ENCODE results near the gene HLA-DPA1. TPM values are rescaled to one million over a fixed set of nuclear protein-coding genes. Genes with fewer than 3 reads are reported as not detected.
"Not testable (repeated sequence)": the region's sequence is repeated elsewhere in the genome, so short reads cannot be mapped to it uniquely, and the experiment has no call there.

Gene HLA-DPA1
- total RNA-seq, 1 donor from 2014 or later: 2.8 TPM

- no peaks in the 10 kb centered on the region for H3F3A ChIP-seq (ENCODE audit: low read depth)
- H3K9me3 ChIP-seq (ENCODE audit: low read depth): no peaks in the 10 kb centered on the region
- no peak overlapping the region for H3K4me3 ChIP-seq
- no peaks in the 10 kb centered on the region for H3K36me3 ChIP-seq
- peaks cover 34% of the 10 kb centered on the region for H3K27me3 ChIP-seq
- no peak overlapping the region for H3K9ac ChIP-seq
- no peak overlapping the region for H2AFZ ChIP-seq (replicated peaks)
- H3K4me2 ChIP-seq: no peak overlapping the region
- H3K9me3 Mint-ChIP-seq: peaks cover 24% of the 10 kb centered on the region
- H3K79me2 ChIP-seq (ENCODE audit: low read depth): no peaks in the 10 kb centered on the region
- no peak for DNase-seq (ENCODE audit: low spot score)
- no peak overlapping the region for H3K27ac ChIP-seq
- no peaks in the 10 kb centered on the region for H3K4me1 ChIP-seq
- H3K27ac Mint-ChIP-seq: no peak overlapping the region
- TF ChIP-seq EZH2 (IDR thresholded peaks at IDR 0.05) (no peak), CTCF (IDR thresholded peaks at IDR 0.05) (no peak), EZH2phosphoT487 (IDR thresholded peaks at IDR 0.05) (no peak)
- no peak overlapping the region for H3K4me3 Mint-ChIP-seq
- no peaks in the 10 kb centered on the region for H3K36me3 Mint-ChIP-seq
- no peaks in the 10 kb centered on the region for H4K20me1 ChIP-seq (ENCODE audit: low read depth)
- peaks cover 19% of the 10 kb centered on the region for H3K27me3 Mint-ChIP-seq (ENCODE audit: insufficient read depth, low read depth)
- H3K4me1 Mint-ChIP-seq: no peaks in the 10 kb centered on the region
Observed at GRCh38 chr6:33105386-33105785, 31.9 kb upstream of the HLA-DPA1 start.

- Histone ChIP-seq H3K9ac (no peak overlapping the region), H2AFZ (replicated peaks) (no peak overlapping the region), H3K4me3 (no peak overlapping the region), H3K27ac (no peak overlapping the region), H4K20me1 (ENCODE audit: low read depth) (no peaks in the 10 kb centered on the region), H3K9me3 (ENCODE audit: low read depth) (no peaks in the 10 kb centered on the region), H3K79me2 (ENCODE audit: low read depth) (no peaks in the 10 kb centered on the region), H3K4me1 (no peaks in the 10 kb centered on the region), H3K4me2 (no peak overlapping the region), H3K27me3 (peaks cover 29% of the 10 kb centered on the region), H3K36me3 (no peaks in the 10 kb centered on the region), H3F3A (ENCODE audit: low read depth) (no peaks in the 10 kb centered on the region)
- H3K9me3 Mint-ChIP-seq: peaks cover 29% of the 10 kb centered on the region
- TF ChIP-seq CTCF (IDR thresholded peaks at IDR 0.05) (no peak), EZH2phosphoT487 (IDR thresholded peaks at IDR 0.05) (no peak), EZH2 (IDR thresholded peaks at IDR 0.05) (no peak)
- no peak overlapping the region for H3K27ac Mint-ChIP-seq
- H3K27me3 Mint-ChIP-seq (ENCODE audit: insufficient read depth, low read depth): peaks cover 19% of the 10 kb centered on the region
- no peaks in the 10 kb centered on the region for H3K36me3 Mint-ChIP-seq
- DNase-seq (ENCODE audit: low spot score): no peak
- no peaks in the 10 kb centered on the region for H3K4me1 Mint-ChIP-seq
- H3K4me3 Mint-ChIP-seq: no peak overlapping the region
Observed at GRCh38 chr6:33104887-33105286, 31.4 kb upstream of the HLA-DPA1 start.

- Mint-ChIP-seq H3K9me3 (peaks cover 38% of the 10 kb centered on the region), H3K36me3 (no peaks in the 10 kb centered on the region), H3K4me3 (no peak overlapping the region), H3K4me1 (no peaks in the 10 kb centered on the region), H3K27ac (no peak overlapping the region), H3K27me3 (ENCODE audit: insufficient read depth, low read depth) (peaks cover 16% of the 10 kb centered on the region)
- Histone ChIP-seq H3K79me2 (ENCODE audit: low read depth) (no peaks in the 10 kb centered on the region), H3K27me3 (peaks cover 18% of the 10 kb centered on the region), H4K20me1 (ENCODE audit: low read depth) (no peaks in the 10 kb centered on the region), H3K9ac (no peak overlapping the region), H3K4me1 (no peaks in the 10 kb centered on the region), H3F3A (ENCODE audit: low read depth) (no peaks in the 10 kb centered on the region), H3K36me3 (no peaks in the 10 kb centered on the region), H3K9me3 (ENCODE audit: low read depth) (no peaks in the 10 kb centered on the region), H3K4me2 (no peak overlapping the region), H3K4me3 (no peak overlapping the region), H2AFZ (replicated peaks) (no peak overlapping the region), H3K27ac (no peak overlapping the region)
- no peak for DNase-seq (ENCODE audit: low spot score)
- TF ChIP-seq EZH2 (IDR thresholded peaks at IDR 0.05) (no peak), EZH2phosphoT487 (IDR thresholded peaks at IDR 0.05) (no peak), CTCF (IDR thresholded peaks at IDR 0.05) (no peak)
Observed at GRCh38 chr6:33103776-33104175, 30.3 kb upstream of the HLA-DPA1 start.

- H3K4me3 Mint-ChIP-seq; H3K36me3 Mint-ChIP-seq; H3K4me1 Mint-ChIP-seq; H3K4me1 ChIP-seq; H3K4me2 ChIP-seq; H3K27ac Mint-ChIP-seq; H3K4me3 ChIP-seq; H2AFZ ChIP-seq (replicated peaks); H3K9me3 ChIP-seq (ENCODE audit: low read depth); H3K79me2 ChIP-seq (ENCODE audit: low read depth); DNase-seq (ENCODE audit: low spot score); H3K27me3 ChIP-seq; H3K27ac ChIP-seq; H4K20me1 ChIP-seq (ENCODE audit: low read depth); H3F3A ChIP-seq (ENCODE audit: low read depth); H3K9ac ChIP-seq; H3K36me3 ChIP-seq: not testable (repeated sequence)
- Mint-ChIP-seq H3K27me3 (ENCODE audit: insufficient read depth, low read depth) (peaks cover 10% of the 10 kb centered on the region), H3K9me3 (peaks cover 48% of the 10 kb centered on the region)
Observed at GRCh38 chr6:33101121-33101737, 27.8 kb upstream of the HLA-DPA1 start.

Measured in neural progenitor cell (in vitro differentiated cells).